Measurements from ENCODE around the gene ZSWIM4. TPM values are rescaled to one million over a fixed set of nuclear protein-coding genes. Genes with fewer than 3 reads are reported as not detected.
A peak's percentile ranks its signal among the peaks of the same experiment; 100 is the strongest.

Gene ZSWIM4
- total and polyA plus RNA-seq, 2 of the 13 experiments (the other 11 are each of a cell fraction or from before 2014, with no cell fraction given): 0.33 to 0.86 TPM

DNA sequence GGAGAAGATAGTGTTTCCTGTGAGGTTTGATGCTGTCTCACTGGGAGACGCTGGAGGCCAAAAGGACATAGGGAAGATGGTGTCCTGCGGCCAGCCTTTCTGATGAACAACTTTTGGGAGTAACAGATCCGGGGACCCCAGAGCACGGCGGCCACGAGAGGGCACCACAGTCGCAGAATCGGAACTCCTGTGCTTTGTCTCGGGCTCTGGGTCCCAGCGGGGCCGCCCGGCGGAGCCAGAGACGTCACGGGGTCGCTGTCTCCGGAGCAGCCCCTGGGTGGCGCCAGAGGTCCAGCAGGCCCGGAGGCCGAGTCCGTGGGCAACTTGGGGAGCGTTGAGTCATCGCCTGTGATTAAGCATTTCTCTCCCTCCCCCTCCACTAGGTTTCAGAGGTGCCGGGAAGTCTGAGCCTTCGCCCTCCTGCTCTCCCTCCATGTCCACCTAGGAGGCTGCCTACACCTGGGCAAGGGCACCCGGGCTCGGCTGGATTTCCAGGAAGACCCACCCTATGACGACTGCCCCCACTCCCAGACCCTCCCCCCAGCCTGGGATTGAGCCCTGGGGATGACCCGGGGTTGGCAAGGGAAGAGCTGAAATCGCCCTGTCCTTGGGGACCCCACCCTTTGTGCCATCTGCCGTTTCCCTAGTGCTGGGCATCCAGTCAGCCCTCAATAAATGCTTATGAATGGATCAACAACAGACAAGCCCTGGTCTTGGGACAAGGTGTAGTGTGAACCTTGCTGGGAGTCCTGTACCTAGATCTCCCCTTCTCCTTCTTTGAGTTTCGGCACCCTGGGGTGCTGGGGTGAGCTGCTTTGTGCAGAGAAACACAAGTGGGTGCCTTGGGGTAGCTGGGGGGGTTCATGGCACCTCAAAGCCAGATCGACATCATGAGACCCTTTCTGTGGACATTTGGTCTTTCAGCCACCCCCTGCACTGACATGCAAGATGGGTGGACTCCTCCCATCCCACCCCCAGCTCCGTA, 85.1 kb downstream of the ZSWIM4 start (continued):
- TF ChIP-seq HCFC1 (IDR thresholded peaks at IDR 0.05; ENCODE audit: low read depth, low read length): 0 out of 2 replicates have a peak, but pooled peaks have one; percentile 4
- TF ChIP-seq RBAK (CRISPR knock-in tag; IDR thresholded peaks at IDR 0.05): no peak
- TF ChIP-seq, protein P1, sequence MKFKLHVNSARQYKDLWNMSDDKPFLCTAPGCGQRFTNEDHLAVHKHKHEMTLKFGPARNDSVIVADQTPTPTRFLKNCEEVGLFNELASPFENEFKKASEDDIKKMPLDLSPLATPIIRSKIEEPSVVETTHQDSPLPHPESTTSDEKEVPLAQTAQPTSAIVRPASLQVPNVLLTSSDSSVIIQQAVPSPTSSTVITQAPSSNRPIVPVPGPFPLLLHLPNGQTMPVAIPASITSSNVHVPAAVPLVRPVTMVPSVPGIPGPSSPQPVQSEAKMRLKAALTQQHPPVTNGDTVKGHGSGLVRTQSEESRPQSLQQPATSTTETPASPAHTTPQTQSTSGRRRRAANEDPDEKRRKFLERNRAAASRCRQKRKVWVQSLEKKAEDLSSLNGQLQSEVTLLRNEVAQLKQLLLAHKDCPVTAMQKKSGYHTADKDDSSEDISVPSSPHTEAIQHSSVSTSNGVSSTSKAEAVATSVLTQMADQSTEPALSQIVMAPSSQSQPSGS (CRISPR knock-in tag; IDR thresholded peaks at IDR 0.05): peak; percentile 61
- peak in 1 of 2 experiments; percentile 95; a peak in 2 of 4 replicates for TF ChIP-seq KLF16 (CRISPR knock-in tag; IDR thresholded peaks at IDR 0.05)
- TF ChIP-seq, protein P2, sequence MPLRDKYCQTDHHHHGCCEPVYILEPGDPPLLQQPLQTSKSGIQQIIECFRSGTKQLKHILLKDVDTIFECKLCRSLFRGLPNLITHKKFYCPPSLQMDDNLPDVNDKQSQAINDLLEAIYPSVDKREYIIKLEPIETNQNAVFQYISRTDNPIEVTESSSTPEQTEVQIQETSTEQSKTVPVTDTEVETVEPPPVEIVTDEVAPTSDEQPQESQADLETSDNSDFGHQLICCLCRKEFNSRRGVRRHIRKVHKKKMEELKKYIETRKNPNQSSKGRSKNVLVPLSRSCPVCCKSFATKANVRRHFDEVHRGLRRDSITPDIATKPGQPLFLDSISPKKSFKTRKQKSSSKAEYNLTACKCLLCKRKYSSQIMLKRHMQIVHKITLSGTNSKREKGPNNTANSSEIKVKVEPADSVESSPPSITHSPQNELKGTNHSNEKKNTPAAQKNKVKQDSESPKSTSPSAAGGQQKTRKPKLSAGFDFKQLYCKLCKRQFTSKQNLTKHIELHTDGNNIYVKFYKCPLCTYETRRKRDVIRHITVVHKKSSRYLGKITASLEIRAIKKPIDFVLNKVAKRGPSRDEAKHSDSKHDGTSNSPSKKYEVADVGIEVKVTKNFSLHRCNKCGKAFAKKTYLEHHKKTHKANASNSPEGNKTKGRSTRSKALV (CRISPR knock-in tag; IDR thresholded peaks at IDR 0.05): peak; percentile 45; the same call in 1 of the 2 replicates
- TF ChIP-seq ZIK1 (CRISPR knock-in tag; IDR thresholded peaks at IDR 0.05; ENCODE audit: borderline replicate concordance, low read depth): 0 out of 2 replicates have a peak, but pooled peaks have one; percentile 29
- TF ChIP-seq, protein P3, sequence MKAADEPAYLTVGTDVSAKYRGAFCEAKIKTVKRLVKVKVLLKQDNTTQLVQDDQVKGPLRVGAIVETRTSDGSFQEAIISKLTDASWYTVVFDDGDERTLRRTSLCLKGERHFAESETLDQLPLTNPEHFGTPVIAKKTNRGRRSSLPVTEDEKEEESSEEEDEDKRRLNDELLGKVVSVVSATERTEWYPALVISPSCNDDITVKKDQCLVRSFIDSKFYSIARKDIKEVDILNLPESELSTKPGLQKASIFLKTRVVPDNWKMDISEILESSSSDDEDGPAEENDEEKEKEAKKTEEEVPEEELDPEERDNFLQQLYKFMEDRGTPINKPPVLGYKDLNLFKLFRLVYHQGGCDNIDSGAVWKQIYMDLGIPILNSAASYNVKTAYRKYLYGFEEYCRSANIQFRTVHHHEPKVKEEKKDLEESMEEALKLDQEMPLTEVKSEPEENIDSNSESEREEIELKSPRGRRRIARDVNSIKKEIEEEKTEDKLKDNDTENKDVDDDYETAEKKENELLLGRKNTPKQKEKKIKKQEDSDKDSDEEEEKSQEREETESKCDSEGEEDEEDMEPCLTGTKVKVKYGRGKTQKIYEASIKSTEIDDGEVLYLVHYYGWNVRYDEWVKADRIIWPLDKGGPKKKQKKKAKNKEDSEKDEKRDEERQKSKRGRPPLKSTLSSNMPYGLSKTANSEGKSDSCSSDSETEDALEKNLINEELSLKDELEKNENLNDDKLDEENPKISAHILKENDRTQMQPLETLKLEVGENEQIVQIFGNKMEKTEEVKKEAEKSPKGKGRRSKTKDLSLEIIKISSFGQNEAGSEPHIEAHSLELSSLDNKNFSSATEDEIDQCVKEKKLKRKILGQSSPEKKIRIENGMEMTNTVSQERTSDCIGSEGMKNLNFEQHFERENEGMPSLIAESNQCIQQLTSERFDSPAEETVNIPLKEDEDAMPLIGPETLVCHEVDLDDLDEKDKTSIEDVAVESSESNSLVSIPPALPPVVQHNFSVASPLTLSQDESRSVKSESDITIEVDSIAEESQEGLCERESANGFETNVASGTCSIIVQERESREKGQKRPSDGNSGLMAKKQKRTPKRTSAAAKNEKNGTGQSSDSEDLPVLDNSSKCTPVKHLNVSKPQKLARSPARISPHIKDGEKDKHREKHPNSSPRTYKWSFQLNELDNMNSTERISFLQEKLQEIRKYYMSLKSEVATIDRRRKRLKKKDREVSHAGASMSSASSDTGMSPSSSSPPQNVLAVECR (CRISPR knock-in tag; IDR thresholded peaks at IDR 0.05; ENCODE audit: borderline replicate concordance): peak; percentile 70; the same call in 1 of the 2 replicates
- TF ChIP-seq ZNF652 (CRISPR knock-in tag; IDR thresholded peaks at IDR 0.05; ENCODE audit: borderline replicate concordance, low read depth): no peak
- TF ChIP-seq, protein P4, sequence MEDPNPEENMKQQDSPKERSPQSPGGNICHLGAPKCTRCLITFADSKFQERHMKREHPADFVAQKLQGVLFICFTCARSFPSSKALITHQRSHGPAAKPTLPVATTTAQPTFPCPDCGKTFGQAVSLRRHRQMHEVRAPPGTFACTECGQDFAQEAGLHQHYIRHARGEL (CRISPR knock-in tag; IDR thresholded peaks at IDR 0.05): no peak
- TF ChIP-seq RARA (CRISPR knock-in tag; IDR thresholded peaks at IDR 0.05): 0 out of 2 replicates have a peak, but pooled peaks have one; percentile 7
- TF ChIP-seq MAFG (CRISPR knock-in tag; IDR thresholded peaks at IDR 0.05): no peak
- TF ChIP-seq STAG1 (CRISPR knock-in tag; IDR thresholded peaks at IDR 0.05): peak; percentile 99
- no peak for TF ChIP-seq ZNF430 (CRISPR knock-in tag; IDR thresholded peaks at IDR 0.05)
- TF ChIP-seq, protein P5, sequence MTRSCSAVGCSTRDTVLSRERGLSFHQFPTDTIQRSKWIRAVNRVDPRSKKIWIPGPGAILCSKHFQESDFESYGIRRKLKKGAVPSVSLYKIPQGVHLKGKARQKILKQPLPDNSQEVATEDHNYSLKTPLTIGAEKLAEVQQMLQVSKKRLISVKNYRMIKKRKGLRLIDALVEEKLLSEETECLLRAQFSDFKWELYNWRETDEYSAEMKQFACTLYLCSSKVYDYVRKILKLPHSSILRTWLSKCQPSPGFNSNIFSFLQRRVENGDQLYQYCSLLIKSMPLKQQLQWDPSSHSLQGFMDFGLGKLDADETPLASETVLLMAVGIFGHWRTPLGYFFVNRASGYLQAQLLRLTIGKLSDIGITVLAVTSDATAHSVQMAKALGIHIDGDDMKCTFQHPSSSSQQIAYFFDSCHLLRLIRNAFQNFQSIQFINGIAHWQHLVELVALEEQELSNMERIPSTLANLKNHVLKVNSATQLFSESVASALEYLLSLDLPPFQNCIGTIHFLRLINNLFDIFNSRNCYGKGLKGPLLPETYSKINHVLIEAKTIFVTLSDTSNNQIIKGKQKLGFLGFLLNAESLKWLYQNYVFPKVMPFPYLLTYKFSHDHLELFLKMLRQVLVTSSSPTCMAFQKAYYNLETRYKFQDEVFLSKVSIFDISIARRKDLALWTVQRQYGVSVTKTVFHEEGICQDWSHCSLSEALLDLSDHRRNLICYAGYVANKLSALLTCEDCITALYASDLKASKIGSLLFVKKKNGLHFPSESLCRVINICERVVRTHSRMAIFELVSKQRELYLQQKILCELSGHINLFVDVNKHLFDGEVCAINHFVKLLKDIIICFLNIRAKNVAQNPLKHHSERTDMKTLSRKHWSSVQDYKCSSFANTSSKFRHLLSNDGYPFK (CRISPR knock-in tag; IDR thresholded peaks at IDR 0.05; ENCODE audit: borderline replicate concordance): 0 out of 2 replicates have a peak, but pooled peaks have one; percentile 36
- TF ChIP-seq ZNF709 (CRISPR knock-in tag; IDR thresholded peaks at IDR 0.05): no peak
